IPS-20b (cell line): ENCODE measurements around the gene GZMM.
A peak's percentile ranks its signal among the peaks of the same experiment; 100 is the strongest.

Experiments used
- H3K27ac ChIP-seq: one replicate; pipeline ENCODE4 v1.5.1; 2013; ENCODE audit warnings: low read length
- H3K27me3 ChIP-seq: 2 replicates; pipeline ENCODE4 v1.6.1; 2013; ENCODE audit warnings: mild to moderate bottlenecking, low read length, inconsistent platforms; ENCODE audit not compliant: insufficient read depth
- H3K36me3 ChIP-seq: 2 replicates; pipeline ENCODE4 v1.6.1; 2013; ENCODE audit warnings: low read depth, mild to moderate bottlenecking, inconsistent platforms, low read length, moderate library complexity; ENCODE audit not compliant: insufficient read depth
- H3K4me1 ChIP-seq: 2 replicates; pipeline ENCODE4 v1.6.1; 2013; ENCODE audit warnings: mild to moderate bottlenecking, control low read depth, inconsistent platforms, low read length, moderate library complexity; ENCODE audit not compliant: insufficient read depth
- H3K4me3 ChIP-seq: 2 replicates; pipeline ENCODE4 v1.5.1; 2013; ENCODE audit warnings: mild to moderate bottlenecking, low read length, inconsistent platforms
- H3K9ac ChIP-seq: 2 replicates; pipeline ENCODE4 v1.6.1; 2013; ENCODE audit warnings: low read depth, mild to moderate bottlenecking, inconsistent platforms, low read length, moderate library complexity
- H3K9me3 ChIP-seq: 2 replicates; pipeline ENCODE4 v1.6.1; 2013; ENCODE audit warnings: mild to moderate bottlenecking, low read depth, low read length, inconsistent platforms; ENCODE audit not compliant: insufficient read depth

Gene GZMM

DNA sequence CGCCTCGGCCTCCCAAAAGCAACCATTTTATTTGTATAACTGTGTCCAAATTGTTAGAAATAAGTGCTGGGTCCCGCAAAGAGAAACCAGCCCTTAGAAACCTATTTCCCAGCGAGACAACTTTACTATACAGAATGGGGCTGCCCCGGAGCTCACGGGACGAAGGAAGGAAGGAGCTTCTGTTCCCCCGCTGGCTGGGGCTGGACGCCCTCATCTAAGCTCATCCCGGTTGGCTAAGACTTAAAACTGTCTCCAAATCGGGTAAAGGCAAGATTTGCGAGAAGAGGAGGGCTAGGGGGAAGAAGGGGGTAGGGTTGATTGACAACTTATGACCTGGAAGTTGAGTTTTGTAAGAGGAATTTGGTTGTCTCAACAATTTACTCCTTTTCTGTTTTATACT lies 16.3 kb downstream of the GZMM start:
- H3K9ac ChIP-seq, result no peak overlapping the region
- H3K36me3 ChIP-seq, result no peaks in the 10 kb centered on the region
- no peaks in the 10 kb centered on the region for H3K4me1 ChIP-seq
- H3K27me3 ChIP-seq, result no peaks in the 10 kb centered on the region
- no peak overlapping the region for H3K4me3 ChIP-seq
- no peak overlapping the region for H3K27ac ChIP-seq
- no peaks in the 10 kb centered on the region for H3K9me3 ChIP-seq

DNA sequence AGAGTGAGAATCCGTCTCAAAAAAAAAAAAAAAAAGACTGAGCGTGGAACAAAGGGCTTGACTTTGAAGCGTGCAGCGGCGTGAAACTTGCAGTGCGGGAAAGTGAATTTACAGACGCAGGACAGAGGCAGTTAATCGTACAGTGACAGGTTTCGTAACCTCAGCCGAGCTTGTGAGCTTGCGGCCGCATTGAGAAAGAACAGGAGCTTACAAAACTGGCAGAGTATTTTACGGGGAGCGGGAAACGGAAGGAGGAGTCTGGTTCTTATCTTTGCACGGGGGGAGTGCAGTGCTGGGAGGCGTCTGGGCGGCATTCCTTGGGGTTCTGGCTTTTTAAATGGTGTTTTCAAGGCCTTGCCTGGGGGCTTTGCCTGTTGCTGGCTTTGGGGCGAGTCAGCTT lies 22.6 kb downstream of the GZMM start:
- Histone ChIP-seq H3K9ac (no peak overlapping the region), H3K4me3 (no peak overlapping the region), H3K9me3 (peaks cover 3% of the 10 kb centered on the region; the same call in 1 of the 2 replicates), H3K27me3 (no peaks in the 10 kb centered on the region), H3K4me1 (no peaks in the 10 kb centered on the region), H3K36me3 (peaks cover 3% of the 10 kb centered on the region; the same call in 1 of the 2 replicates), H3K27ac (no peak overlapping the region)

DNA sequence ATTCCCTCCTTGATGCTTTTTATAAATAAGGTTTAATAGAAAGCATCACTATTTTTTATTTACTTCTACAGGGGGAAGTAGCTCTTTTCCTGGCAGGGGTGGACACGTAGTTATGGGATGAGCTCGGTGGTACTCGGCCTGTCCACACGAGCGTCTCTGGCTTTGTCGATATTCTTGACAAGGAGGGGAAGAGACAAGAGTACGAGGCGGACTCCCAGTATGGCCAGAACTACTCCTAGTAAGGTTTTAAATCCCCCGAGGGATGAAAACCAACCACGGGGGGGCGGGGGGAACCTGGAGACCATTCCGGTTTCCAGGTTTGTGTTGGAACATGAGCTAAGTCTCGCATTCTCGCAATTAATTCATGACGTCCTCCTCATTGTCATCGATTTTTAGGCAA lies 23.0 kb downstream of the GZMM start:
- no peaks in the 10 kb centered on the region for H3K27me3 ChIP-seq
- no peak overlapping the region for H3K27ac ChIP-seq
- H3K9me3 ChIP-seq, result peaks cover 3% of the 10 kb centered on the region; the same call in 1 of the 2 replicates
- no peaks in the 10 kb centered on the region for H3K4me1 ChIP-seq
- peaks cover 3% of the 10 kb centered on the region; the same call in 1 of the 2 replicates for H3K36me3 ChIP-seq
- no peak overlapping the region for H3K4me3 ChIP-seq
- H3K9ac ChIP-seq, result no peak overlapping the region

DNA sequence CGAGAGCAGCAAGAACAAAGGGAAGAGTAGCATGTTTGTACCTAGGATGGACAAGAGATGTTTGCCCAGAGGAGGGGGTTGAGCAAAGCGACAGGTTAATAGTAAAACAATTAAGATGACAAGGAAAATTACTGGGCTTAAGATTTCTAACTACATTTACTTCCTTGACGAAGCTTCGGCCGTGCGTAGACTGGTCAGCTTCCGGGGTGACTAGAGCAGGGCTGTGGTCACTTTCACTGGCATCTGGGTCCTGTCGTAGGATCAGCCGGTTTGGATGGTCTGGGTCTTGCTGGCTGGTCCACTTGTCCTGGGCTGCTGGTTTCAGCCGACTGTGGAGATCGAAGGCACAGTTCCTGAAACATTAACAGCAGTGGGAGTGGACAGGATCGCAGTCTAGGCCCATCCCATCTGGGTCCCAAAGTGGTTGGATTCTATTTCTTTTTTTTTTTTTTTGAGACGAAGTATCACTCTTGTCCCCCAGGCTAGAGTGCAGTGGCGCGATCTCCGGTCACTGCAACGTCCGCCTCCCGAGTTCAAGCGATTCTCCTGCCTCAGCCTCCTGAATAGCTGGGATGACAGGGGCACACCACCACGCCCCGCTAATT lies 23.5 kb downstream of the GZMM start:
- no peaks in the 10 kb centered on the region for H3K4me1 ChIP-seq
- peaks cover 3% of the 10 kb centered on the region; the same call in 1 of the 2 replicates for H3K9me3 ChIP-seq
- H3K27ac ChIP-seq, result no peak overlapping the region
- H3K9ac ChIP-seq, result no peak overlapping the region
- H3K4me3 ChIP-seq, result no peak overlapping the region
- H3K36me3 ChIP-seq, result peaks cover 3% of the 10 kb centered on the region; the same call in 1 of the 2 replicates
- H3K27me3 ChIP-seq, result no peaks in the 10 kb centered on the region

DNA sequence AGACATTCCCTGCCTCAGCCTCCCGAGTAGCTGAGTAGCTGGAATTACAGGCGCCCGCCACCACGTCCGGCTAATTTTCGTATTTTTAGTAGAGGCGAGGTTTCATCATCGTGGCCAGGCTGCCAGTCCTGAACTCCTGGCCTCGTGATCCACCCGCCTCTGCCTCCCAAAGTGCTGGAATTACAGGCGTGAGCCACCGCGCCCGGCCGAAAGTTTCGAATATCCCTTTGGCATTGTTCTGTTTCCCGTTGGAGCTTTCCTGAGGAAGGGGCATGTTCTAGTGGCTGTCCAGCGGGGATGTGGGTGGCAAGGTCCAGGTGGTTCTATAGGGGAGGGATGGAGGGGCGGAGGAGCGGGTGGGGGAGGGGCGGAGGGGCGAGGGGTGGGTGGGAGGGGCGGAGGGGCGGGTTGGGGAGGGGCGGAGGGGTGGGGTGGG lies 26.4 kb downstream of the GZMM start:
- Histone ChIP-seq H3K4me1 (0 out of 2 replicates have a peak, but pooled peaks cover 4% of the 10 kb centered on the region), H3K27ac (no peak overlapping the region), H3K9me3 (peaks cover 3% of the 10 kb centered on the region; the same call in 1 of the 2 replicates), H3K36me3 (peaks cover 3% of the 10 kb centered on the region; the same call in 1 of the 2 replicates), H3K9ac (no peak overlapping the region), H3K4me3 (no peak overlapping the region), H3K27me3 (no peaks in the 10 kb centered on the region)

DNA sequence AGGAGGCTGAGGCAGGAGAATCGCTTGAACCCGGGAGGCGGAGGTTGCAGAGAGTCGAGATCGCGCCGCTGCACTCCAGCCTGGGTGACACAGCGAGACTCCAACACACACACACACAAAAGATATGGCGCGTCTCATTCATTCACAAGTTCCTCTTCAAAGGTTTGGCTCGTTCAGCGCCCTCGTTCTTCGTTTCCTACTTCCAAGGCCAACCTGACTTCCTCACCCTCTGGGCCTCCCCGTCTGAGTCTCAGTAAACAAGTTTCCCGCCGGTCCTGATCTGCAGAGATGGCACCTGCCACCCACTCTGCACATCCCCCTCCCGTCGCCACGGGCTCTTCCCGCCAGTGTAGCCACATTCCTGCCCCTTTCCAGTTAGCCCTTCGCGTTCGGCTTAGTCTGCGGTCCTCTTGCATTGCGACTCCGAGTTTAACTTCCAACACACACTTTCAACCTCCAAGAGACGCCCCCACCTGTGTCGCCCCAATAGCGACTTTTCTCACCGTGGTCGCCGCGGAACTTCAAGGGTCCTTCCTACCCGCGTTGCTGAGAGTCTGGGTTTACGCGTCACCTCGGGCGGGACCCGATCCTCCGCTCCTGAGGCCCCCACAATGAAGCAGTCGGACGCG lies 27.2 kb downstream of the GZMM start:
- Histone ChIP-seq H3K4me1 (0 out of 2 replicates have a peak, but pooled peaks cover 4% of the 10 kb centered on the region), H3K4me3 (peak overlapping the region; percentile 91), H3K27ac (no peak overlapping the region), H3K27me3 (no peaks in the 10 kb centered on the region), H3K9ac (peak overlapping the region; percentile 86; the same call in 1 of the 2 replicates), H3K36me3 (peaks cover 5% of the 10 kb centered on the region; the same call in 1 of the 2 replicates), H3K9me3 (peaks cover 3% of the 10 kb centered on the region; the same call in 1 of the 2 replicates)

DNA sequence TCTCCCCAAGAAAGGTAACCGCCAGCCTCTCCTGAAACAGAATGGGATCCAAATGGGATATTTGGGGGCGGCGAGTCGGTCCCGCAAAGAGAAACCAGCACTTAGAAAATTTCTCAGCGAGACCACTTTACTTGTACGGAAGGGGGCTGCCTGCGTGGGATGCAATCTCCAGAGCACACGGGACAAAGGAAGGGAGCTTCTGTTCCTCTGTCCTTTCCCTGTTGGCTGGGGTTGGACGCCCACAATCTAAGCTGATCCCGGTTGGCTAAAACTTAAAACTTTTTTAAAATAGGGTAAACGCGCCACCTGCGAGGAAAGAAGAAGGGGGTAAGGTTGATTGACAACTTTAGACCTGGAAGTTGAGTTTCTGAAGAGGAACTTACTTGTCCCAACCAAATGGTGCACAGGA lies 27.7 kb downstream of the GZMM start:
- Histone ChIP-seq H3K4me3 (peak overlapping the region; percentile 91), H3K36me3 (peaks cover 5% of the 10 kb centered on the region; the same call in 1 of the 2 replicates), H3K4me1 (0 out of 2 replicates have a peak, but pooled peaks cover 4% of the 10 kb centered on the region), H3K9ac (peak overlapping the region; percentile 86; the same call in 1 of the 2 replicates), H3K27ac (no peak overlapping the region), H3K9me3 (peaks cover 3% of the 10 kb centered on the region; the same call in 1 of the 2 replicates), H3K27me3 (no peaks in the 10 kb centered on the region)

DNA sequence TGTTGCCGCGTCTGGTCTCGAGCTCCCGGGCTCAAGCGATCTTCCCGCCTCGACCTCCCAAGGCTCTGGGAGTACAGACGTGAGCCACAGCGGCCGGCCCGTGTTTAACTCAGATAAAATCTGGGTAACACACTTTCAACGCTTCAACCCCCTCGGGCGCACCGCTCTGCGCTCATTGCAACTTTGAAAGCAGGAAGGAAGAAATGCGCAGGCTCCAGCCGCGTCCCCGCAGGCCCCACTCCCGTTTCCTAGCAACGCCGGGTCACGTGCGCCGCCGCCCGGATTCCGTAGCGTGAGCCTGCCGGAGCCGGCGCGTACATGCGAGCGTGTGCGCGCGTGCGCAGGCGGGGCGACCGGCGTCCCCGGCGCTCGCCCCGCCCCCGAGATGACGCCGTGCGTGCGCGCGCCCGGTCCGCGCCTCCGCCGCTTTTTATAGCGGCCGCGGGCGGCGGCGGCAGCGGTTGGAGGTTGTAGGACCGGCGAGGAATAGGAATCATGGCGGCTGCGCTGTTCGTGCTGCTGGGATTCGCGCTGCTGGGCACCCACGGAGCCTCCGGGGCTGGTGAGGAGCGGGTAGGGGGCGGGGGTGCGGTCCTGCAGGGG lies 28.4 kb downstream of the GZMM start, which contains the start of gene BSG:
TSS of gene BSG (plus strand) at position 457 of the 603 bp plus-strand sequence. CDS start at position 496, 39 bp downstream.
- Histone ChIP-seq H3K4me3 (peak within 1 kb of the TSS; percentile 91), H3K4me1 (0 out of 2 replicates have a peak, but pooled peaks cover 4% of the 10 kb centered on the region), H3K9me3 (peaks cover 3% of the 10 kb centered on the region; the same call in 1 of the 2 replicates), H3K36me3 (peaks cover 5% of the 10 kb centered on the region; the same call in 1 of the 2 replicates), H3K27me3 (no peaks in the 10 kb centered on the region), H3K9ac (peak within 1 kb of the TSS; percentile 94), H3K27ac (peak within 1 kb of the TSS; percentile 4)

DNA sequence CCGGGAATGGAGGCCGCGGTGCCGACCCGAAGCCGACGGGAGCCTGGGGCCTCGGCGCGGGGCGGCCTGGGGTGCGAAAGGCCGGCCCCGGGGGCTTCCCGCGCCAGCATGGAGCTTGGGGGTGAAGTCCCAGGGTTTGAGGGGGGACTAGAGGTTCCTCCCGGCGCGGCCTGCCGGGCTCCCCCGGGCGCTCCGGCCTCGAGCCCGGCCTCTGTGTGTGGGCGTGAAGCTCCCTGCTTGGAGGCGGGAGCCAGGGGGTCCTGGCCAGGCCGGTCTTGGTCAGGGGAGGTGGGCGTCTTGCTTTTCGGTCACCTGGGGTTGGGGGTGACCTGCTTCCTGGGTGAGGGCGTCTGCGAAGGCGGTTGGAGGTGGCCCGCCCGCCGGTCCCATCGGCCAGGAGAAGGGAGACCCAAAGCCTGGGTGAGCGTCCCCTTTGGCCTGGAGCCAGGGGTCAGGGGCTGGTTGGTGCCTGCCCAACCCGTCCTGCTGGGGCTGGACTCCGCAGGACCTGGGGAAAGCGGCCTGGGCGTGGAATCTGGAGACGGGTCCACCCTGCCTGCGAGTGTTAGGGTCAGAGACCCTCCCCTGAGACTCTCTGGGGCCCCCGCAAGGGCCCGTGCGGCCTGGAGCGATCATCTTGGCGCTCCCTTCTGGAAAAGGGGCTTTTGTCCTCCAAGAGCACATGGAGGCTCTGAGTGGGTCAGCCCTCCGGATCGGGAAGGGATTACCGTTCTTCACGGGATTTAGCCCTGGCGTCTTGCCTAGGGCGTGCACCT lies 29.1 kb downstream of the GZMM start:
- Histone ChIP-seq H3K27me3 (no peaks in the 10 kb centered on the region), H3K27ac (peak overlapping the region; percentile 4), H3K4me3 (peak overlapping the region; percentile 91), H3K9me3 (peaks cover 3% of the 10 kb centered on the region; the same call in 1 of the 2 replicates), H3K4me1 (0 out of 2 replicates have a peak, but pooled peaks cover 4% of the 10 kb centered on the region), H3K9ac (peak overlapping the region; percentile 94), H3K36me3 (peaks cover 7% of the 10 kb centered on the region)

DNA sequence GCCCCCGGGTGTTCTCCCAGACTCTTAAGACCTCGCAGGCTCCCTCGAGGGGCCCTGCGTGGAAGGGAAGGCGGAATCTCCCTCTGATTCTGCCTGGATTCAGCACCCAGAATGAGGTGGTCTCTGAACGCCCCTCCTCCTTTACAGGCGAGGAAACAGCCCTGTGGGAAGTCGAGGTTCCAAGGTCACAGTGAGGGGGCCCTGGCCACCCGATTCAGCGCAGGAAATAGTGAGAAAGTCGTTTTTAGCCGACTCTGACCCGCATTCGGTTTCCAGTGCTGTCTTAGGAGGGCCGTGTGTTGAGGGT lies 29.6 kb downstream of the GZMM start:
- Histone ChIP-seq H3K36me3 (peaks cover 12% of the 10 kb centered on the region), H3K27ac (no peak overlapping the region), H3K9ac (peak overlapping the region; percentile 94), H3K27me3 (no peaks in the 10 kb centered on the region), H3K4me3 (peak overlapping the region; percentile 91), H3K4me1 (0 out of 2 replicates have a peak, but pooled peaks cover 4% of the 10 kb centered on the region), H3K9me3 (peaks cover 3% of the 10 kb centered on the region; the same call in 1 of the 2 replicates)
